Adrenal gland (tissue), 12 donors: ENCODE data around the gene SMIM7. TPM values are rescaled to one million over a fixed set of nuclear protein-coding genes. Genes with fewer than 3 reads are reported as not detected.
A peak's percentile ranks its signal among the peaks of the same experiment; 100 is the strongest.

Experiments
- DNase-seq, 7 donors: peaks; one replicate each; pipeline ENCODE4 v3.0.0-alpha.2; 2019 to 2020
- H3K27ac ChIP-seq, 5 donors: fragments of 200-600 bp; sonication (generic) in 4 of 5; 1 replicate in 3 of 5; 2 replicates in 2 of 5; pipeline versions ENCODE4 v1.5.1 to v1.8.0; 2016 to 2020; ENCODE audit warnings: mild to moderate bottlenecking in 1 of 5
- H3K27me3 ChIP-seq: fragments of 200-600 bp; 2 replicates; pipeline ENCODE4 v1.8.0; 2021
- H3K36me3 ChIP-seq, 2 donors: fragments of 200-600 bp; replicated peaks in 1 of 2; 1 replicate in 1 of 2; 2 replicates in 1 of 2; pipeline versions ENCODE4 v1.5.1 to v1.8.0; 2018 to 2022
- H3K4me1 ChIP-seq, 2 donors: fragments of 200-600 bp; replicated peaks in 1 of 2; 1 replicate in 1 of 2; 2 replicates in 1 of 2; pipeline versions ENCODE4 v1.5.1 to v1.8.0; 2018 to 2021
- H3K4me3 ChIP-seq, 4 donors: fragments of 200-600 bp; sonication (generic) in 3 of 4; one replicate each; pipeline ENCODE4 v1.5.1; 2016 to 2018
- H3K9me3 ChIP-seq, 3 donors: fragments of 200-600 bp; sonication (generic) in 1 of 3; replicated peaks in 1 of 3; 1 replicate in 2 of 3; 2 replicates in 1 of 3; pipeline versions ENCODE4 v1.5.1 to v1.8.0; 2016 to 2021
- POLR2A ChIP-seq, 2 donors: fragments of 450-650 bp; IDR thresholded peaks; one replicate each; pipeline ENCODE4 v1.6.1; 2017; ENCODE audit warnings: antibody characterized with exemption in 2 of 2, mild to moderate bottlenecking in 2 of 2, moderate library complexity in 1 of 2
- WGBS, 4 donors: extraction: QIAGEN DNeasy Blood & Tissue Kit in 2 of 4; methylation state at CpG; one replicate each; pipeline versions ENCODE4 v1.1.5 to v1.1.7; 2013 to 2017; 5-methylcytosine and 5-hydroxymethylcytosine counted together
- intact Hi-C, 2 donors: fragments of 100-400 bp; cut with DNase I; formaldehyde crosslinking; loops; one replicate each; pipeline versions ENCODE4 v1.14.1 to v1.15.0; 2022 to 2023
- polyA plus RNA-seq, 3 donors: library from polyadenylated mRNA; stranded (reverse); fragments of 200-250 nt in 2 of 3; fragments of 350-450 nt in 1 of 3; fragmentation: Illumina TruSeq in 1 of 3; extraction: RNeasy Lipid Tissue Mini Kit (QIAGEN cat#74804) in 1 of 3; gene quantifications; one replicate each; pipeline ENCODE4 v1.2.3, GENCODE V29; 2013 to 2014
- total RNA-seq, 9 donors: library from RNA; depleted of rRNA in 4 of 9; stranded (reverse); fragments of >200 nt in 4 of 9; fragments of 120-200 nt in 1 of 9; fragmentation: NEBNext Ultra II Directional in 1 of 9; extraction: Animal tissue kit (Norgen Biotek cat#: 25700) in 1 of 9; gene quantifications; one replicate each; pipeline versions ENCODE4 v1.1.0 to v1.2.4, GENCODE V29; 2013 to 2023
- TF ChIP-seq, protein P1 (sequence below), 6 experiments: fragments of 450-650 bp in 4 of 6; fragments of 200-600 bp in 2 of 6; sonication (generic) in 1 of 6; IDR thresholded peaks; 1 replicate in 5 of 6; 2 replicates in 1 of 6; pipeline versions ENCODE4 v1.5.1 to v1.8.0; 2016 to 2021; ENCODE audit warnings: antibody characterized with exemption in 6 of 6, mild to moderate bottlenecking in 2 of 6, moderate library complexity in 1 of 6
- donor health status: healthy with polysubstance abuse.
- donor health status: Bipolar disorder and iron deficiency.
- donor health status: DM: yes; HTN: yes; CAD: no.
- donor health status: DM: no; HTN: no; CAD: no.
- donor health status: DM: no; HTN: no; CAD: no.
- donor health status: DM: yes; HTN: yes; CAD: no.

The SMIM7 gene
- total and polyA plus RNA-seq, 12 donors = 76.0 to 136 (median 90.6) TPM

DNA sequence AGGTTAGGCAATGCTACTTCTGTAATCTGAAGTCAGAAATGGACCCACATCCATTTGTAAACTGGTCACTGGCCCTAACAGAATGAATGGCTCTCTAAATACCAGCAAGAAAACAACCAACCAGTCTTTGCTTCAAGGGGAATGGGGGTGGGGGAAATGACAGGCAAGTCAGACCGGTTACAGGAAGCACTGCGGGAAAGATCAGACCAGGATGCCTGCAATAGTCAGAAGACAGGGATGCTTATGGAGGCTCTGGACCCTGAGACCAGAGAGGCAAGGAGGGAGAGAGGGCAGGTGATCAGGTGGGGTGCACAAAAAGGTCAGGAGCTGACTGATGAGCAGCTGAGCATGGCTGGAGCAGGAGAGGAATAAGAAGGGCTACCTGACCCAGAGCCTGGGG is 45.0 kb downstream of the SMIM7 start:
- DNase-seq = no peak
- Histone ChIP-seq H3K4me1 (peaks cover 29 to 50% of the 10 kb centered on the region in 2 donors), H3K27ac (peak overlapping the region in 1 of 5 donors; percentile 29), H3K36me3 (no peaks in the 10 kb centered on the region), H3K9me3 (no peaks in the 10 kb centered on the region), H3K4me3 (no peak overlapping the region), H3K27me3 (no peaks in the 10 kb centered on the region)
- TF ChIP-seq, protein P1, sequence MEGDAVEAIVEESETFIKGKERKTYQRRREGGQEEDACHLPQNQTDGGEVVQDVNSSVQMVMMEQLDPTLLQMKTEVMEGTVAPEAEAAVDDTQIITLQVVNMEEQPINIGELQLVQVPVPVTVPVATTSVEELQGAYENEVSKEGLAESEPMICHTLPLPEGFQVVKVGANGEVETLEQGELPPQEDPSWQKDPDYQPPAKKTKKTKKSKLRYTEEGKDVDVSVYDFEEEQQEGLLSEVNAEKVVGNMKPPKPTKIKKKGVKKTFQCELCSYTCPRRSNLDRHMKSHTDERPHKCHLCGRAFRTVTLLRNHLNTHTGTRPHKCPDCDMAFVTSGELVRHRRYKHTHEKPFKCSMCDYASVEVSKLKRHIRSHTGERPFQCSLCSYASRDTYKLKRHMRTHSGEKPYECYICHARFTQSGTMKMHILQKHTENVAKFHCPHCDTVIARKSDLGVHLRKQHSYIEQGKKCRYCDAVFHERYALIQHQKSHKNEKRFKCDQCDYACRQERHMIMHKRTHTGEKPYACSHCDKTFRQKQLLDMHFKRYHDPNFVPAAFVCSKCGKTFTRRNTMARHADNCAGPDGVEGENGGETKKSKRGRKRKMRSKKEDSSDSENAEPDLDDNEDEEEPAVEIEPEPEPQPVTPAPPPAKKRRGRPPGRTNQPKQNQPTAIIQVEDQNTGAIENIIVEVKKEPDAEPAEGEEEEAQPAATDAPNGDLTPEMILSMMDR (IDR thresholded peaks at IDR 0.05) = no peak
- TF ChIP-seq POLR2A (IDR thresholded peaks at IDR 0.05) = no peak
- WGBS, 4 donors = 43 to 48% (median 46%) methylated on average over 2 of the region's 2 CpGs
- intact Hi-C loops = no loop called here

DNA sequence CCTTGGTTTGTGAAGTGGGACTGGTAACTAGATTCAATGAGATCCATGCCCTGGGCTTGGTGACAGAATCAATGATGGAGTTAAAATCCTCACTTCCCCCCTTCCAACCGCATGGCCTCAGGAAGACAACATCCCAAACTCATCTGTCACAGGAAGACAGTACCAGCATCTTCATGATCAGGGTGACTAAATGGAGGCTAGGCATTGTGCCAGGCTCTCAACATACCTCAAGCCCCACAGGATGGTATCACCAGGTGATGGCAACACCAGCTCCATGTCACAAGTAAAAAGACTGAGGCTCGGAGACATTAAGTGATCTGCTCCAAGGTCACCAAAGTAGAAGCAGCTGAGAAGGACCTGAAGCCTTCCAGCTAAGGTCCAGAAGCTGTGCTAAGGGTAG is 46.1 kb downstream of the SMIM7 start:
- 67 to 91% (median 84%) methylated on average over 1 to 2 of the region's 2 CpGs for WGBS, 4 donors
- no peaks in the 10 kb centered on the region for H3K27me3 ChIP-seq

DNA sequence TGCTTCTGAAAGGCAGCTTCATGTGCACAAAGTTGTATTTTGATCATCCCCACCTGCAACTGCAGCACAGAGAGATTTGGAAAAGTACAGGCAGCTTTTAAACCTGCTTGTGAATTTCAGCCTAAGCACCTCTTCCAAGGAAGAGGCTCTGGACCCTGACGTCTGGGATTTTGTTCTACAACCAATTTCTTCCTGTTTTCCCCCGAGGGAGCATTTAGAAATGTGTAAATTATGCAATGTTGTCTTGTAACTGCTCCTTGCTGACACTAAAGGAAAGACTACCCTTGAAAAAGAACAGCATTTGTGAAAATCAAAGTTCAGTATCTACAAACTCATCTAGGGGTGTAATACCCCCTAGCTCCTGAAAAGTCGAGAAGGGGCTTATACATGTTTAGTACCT is 47.3 kb downstream of the SMIM7 start:
- no peaks in the 10 kb centered on the region for H3K9me3 ChIP-seq
- WGBS, 4 donors = 20 to 29% (median 25%) methylated on average over 3 of the region's 3 CpGs
- peaks cover 27 to 50% of the 10 kb centered on the region in 2 donors for H3K4me1 ChIP-seq
- TF ChIP-seq POLR2A (IDR thresholded peaks at IDR 0.05) = no peak
- TF ChIP-seq, protein P1 (IDR thresholded peaks at IDR 0.05) = peak in 2 of 6 experiments; percentile 3 to 5
- no peak overlapping the region for H3K4me3 ChIP-seq
- no peaks in the 10 kb centered on the region for H3K27me3 ChIP-seq
- H3K27ac ChIP-seq = peak overlapping the region; percentile 36 to 94 (median 85)
- no peak for DNase-seq
- intact Hi-C loops = no loop called here
- no peaks in the 10 kb centered on the region for H3K36me3 ChIP-seq

More for the DNA sequence above, 46.1 kb downstream of the SMIM7 start:
- H3K4me1 ChIP-seq = peaks cover 22 to 41% of the 10 kb centered on the region in 2 donors
- DNase-seq = no peak
- no peaks in the 10 kb centered on the region for H3K36me3 ChIP-seq
- H3K9me3 ChIP-seq = no peaks in the 10 kb centered on the region
- TF ChIP-seq POLR2A (IDR thresholded peaks at IDR 0.05) = no peak
- TF ChIP-seq, protein P1 (IDR thresholded peaks at IDR 0.05) = no peak
- no peak overlapping the region for H3K4me3 ChIP-seq
- intact Hi-C loops = no loop called here
- peak overlapping the region in 1 of 5 donors; percentile 94 for H3K27ac ChIP-seq

DNA sequence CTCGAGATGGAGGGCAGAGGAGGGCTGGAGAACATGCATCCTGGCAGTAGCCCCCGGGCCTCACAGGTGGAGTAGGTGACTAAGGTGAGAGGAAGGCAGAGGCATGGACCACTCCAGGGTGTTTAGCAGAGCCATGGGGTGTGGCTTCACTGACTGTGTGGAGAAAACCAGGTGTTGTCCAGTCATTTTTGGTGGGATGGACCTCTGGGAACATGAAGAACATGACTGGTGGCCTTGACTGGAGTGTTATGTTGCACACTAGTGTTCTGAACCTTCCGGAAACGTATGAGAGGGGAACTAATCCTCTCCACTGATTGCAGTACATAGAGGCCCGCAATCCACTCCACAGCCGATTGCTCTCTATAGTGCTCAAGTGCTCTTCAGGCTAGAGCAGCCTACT is 48.8 kb downstream of the SMIM7 start:
- no peak overlapping the region for H3K4me3 ChIP-seq
- no peak for TF ChIP-seq POLR2A (IDR thresholded peaks at IDR 0.05)
- TF ChIP-seq, protein P1 (IDR thresholded peaks at IDR 0.05) = no peak
- WGBS, 4 donors = 85 to 94% (median 88%) methylated on average over 6 of the region's 6 CpGs
- H3K36me3 ChIP-seq = no peaks in the 10 kb centered on the region
- no peak for DNase-seq
- H3K27ac ChIP-seq = peak overlapping the region; percentile 28 to 94 (median 85)
- H3K9me3 ChIP-seq = no peaks in the 10 kb centered on the region
- H3K4me1 ChIP-seq = peaks cover 27 to 53% of the 10 kb centered on the region in 2 donors
- intact Hi-C loops = no loop called here
- no peaks in the 10 kb centered on the region for H3K27me3 ChIP-seq
